ENCODE results near the gene SLC35G4. TPM values are rescaled to one million over a fixed set of nuclear protein-coding genes. Genes with fewer than 3 reads are reported as not detected.

Gene SLC35G4
- total and polyA plus RNA-seq, 2 of the 4 experiments (the other 2 are of a cell fraction): not detected

DNA sequence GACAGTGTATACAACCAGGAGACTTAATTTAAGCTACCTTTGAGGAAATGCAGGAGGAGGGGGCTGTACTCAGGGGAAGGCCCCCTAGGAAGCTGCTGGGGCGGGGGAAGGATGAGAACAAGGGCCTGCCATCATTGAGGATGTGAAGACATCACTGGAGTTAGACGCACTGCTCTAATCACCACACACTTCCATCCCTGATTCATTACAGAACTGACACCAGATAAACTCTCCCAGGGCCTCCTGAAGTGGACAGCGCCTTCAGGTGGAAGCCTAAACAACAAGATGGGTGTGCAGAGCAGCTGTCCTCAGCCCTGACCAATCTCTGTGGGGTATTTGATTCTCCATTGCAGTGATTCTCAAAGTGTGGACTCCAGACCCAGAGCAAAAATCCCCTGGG lies 30.6 kb upstream of the SLC35G4 start:
- intact Hi-C loops (cut with micrococcal nuclease): no loop called here
- POLR2A ChIA-PET (ENCODE audit: unreplicated experiment): no interaction called here

More for the DNA sequence above, 30.6 kb upstream of the SLC35G4 start:
- Histone ChIP-seq H3K36me3 (ENCODE audit: control insufficient read depth, insufficient read depth, low read length) (no peaks in the 10 kb centered on the region), H2AK9ac (replicated peaks; ENCODE audit: low read depth, low read length, poor library complexity) (no peak overlapping the region), H3K9me1 (ENCODE audit: insufficient read depth, low read length) (no peaks in the 10 kb centered on the region), H2AK5ac (ENCODE audit: low read depth, low read length) (no peak overlapping the region), H4K91ac (ENCODE audit: insufficient read depth, low read depth, low read length) (no peak overlapping the region), H3K56ac (ENCODE audit: extremely low read depth, insufficient read depth, low read length) (no peak overlapping the region), H3K18ac (ENCODE audit: low read depth, low read length) (no peak overlapping the region), H2BK120ac (ENCODE audit: low read depth, low read length) (no peak overlapping the region), H3K9ac (ENCODE audit: low read depth, low read length) (no peak overlapping the region), H2AFZ (replicated peaks; ENCODE audit: low read length, poor library complexity) (no peak overlapping the region), H3K23ac (ENCODE audit: low read depth, low read length) (no peak overlapping the region), H3K4me1 (ENCODE audit: control insufficient read depth, insufficient read depth, low read length) (no peaks in the 10 kb centered on the region), H3K14ac (replicated peaks; ENCODE audit: low read depth, low read length) (no peak overlapping the region), H3K4me3 (ENCODE audit: insufficient read depth, low read depth, low read length) (no peak overlapping the region), H3K4me2 (ENCODE audit: low read depth, low read length) (no peak overlapping the region), H3K9me3 (ENCODE audit: control insufficient read depth, insufficient read depth, low read length) (no peaks in the 10 kb centered on the region), H3K4ac (ENCODE audit: low read depth, low read length) (no peak overlapping the region), H2BK15ac (ENCODE audit: low read depth, low read length) (no peak overlapping the region), H4K20me1 (ENCODE audit: insufficient read depth, low read length) (no peaks in the 10 kb centered on the region), H4K8ac (ENCODE audit: low read depth in 2 of 2, low read length in 2 of 2) (no peak overlapping the region), H4K5ac (ENCODE audit: low read depth, low read length) (no peak overlapping the region), H2BK5ac (ENCODE audit: low read depth, low read length, poor library complexity, severe bottlenecking) (no peak overlapping the region), H3K27me3 (ENCODE audit: control insufficient read depth, insufficient read depth, low read length) (peaks cover 9% of the 10 kb centered on the region), H3K27ac (ENCODE audit: insufficient read depth, low read length) (no peak overlapping the region), H3K79me1 (ENCODE audit: low read depth in 1 of 2, low read length in 2 of 2) (no peaks in the 10 kb centered on the region), H2BK20ac (ENCODE audit: low read depth, low read length) (no peak overlapping the region)
- DNase-seq: no peak
- WGBS, 2 experiments (ENCODE audit: extremely low coverage in 2 of 2, insufficient read length in 1 of 2): no CpG with 5 or more reads among the region's 3 CpGs
- no peak for ATAC-seq (ENCODE audit: low read depth)
- in situ Hi-C loops (cut with MboI; ENCODE audit: low sequenced_read_pairs) (no loop called here), dilution Hi-C loops (cut with HindIII; ENCODE audit: low sequenced_read_pairs, unreplicated experiment) (no loop called here)
- BruUV-seq (replicated peaks): no TSS peak
- no peak for TF ChIP-seq RFX5 (IDR thresholded peaks at IDR 0.05; ENCODE audit: low read depth, low read length)
- TF ChIP-seq SMC3 (IDR thresholded peaks at IDR 0.05; ENCODE audit: low read depth, low read length): no peak
- TF ChIP-seq ELK1 (IDR thresholded peaks at IDR 0.05; ENCODE audit: borderline replicate concordance, low read depth, low read length): no peak
- TF ChIP-seq BHLHE40 (IDR thresholded peaks at IDR 0.05; ENCODE audit: low read depth, low read length): no peak
- no peak for TF ChIP-seq MXI1 (IDR thresholded peaks at IDR 0.05; ENCODE audit: borderline replicate concordance, low read depth, low read length)
- no peak for TF ChIP-seq MAFK (IDR thresholded peaks at IDR 0.05; ENCODE audit: low read depth, low read length)
- TF ChIP-seq MAZ (IDR thresholded peaks at IDR 0.05; ENCODE audit: borderline replicate concordance, low read depth, low read length): no peak
- TF ChIP-seq RAD21 (IDR thresholded peaks at IDR 0.05; ENCODE audit: low read length): no peak
- no peak for TF ChIP-seq CTCF (conservative IDR thresholded peaks at IDR 0.05; ENCODE audit: low read depth, low read length)
- TF ChIP-seq, protein P1, sequence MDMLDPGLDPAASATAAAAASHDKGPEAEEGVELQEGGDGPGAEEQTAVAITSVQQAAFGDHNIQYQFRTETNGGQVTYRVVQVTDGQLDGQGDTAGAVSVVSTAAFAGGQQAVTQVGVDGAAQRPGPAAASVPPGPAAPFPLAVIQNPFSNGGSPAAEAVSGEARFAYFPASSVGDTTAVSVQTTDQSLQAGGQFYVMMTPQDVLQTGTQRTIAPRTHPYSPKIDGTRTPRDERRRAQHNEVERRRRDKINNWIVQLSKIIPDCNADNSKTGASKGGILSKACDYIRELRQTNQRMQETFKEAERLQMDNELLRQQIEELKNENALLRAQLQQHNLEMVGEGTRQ (IDR thresholded peaks at IDR 0.05; ENCODE audit: low read depth, low read length): no peak
- no peak for TF ChIP-seq NFE2L2 (IDR thresholded peaks at IDR 0.05; ENCODE audit: low read depth, low read length)
- no peak for TF ChIP-seq CEBPB (IDR thresholded peaks at IDR 0.05; ENCODE audit: low read depth, low read length)
- TF ChIP-seq RCOR1 (IDR thresholded peaks at IDR 0.05; ENCODE audit: insufficient replicate concordance, low read length): no peak
- CTCF ChIA-PET: interaction anchor here (0.5 kb wide), 1 partner anchor 35 kb away, joined by 4 read pairs; no protein-coding TSS in a partner anchor
